Measurements from ENCODE around the gene SASS6. TPM values are rescaled to one million over a fixed set of nuclear protein-coding genes. Genes with fewer than 3 reads are reported as not detected.

SASS6 gene
- total and polyA plus RNA-seq, 2 donors (not counting 3 experiments of a cell fraction or from before 2014, with no cell fraction given), result 0.44 to 7.3 TPM

- TF ChIP-seq EZH2 (IDR thresholded peaks at IDR 0.05; ENCODE audit: borderline replicate concordance, low read depth, low read length, severe bottlenecking) (no peak), POLR2A (IDR thresholded peaks at IDR 0.05; ENCODE audit: low read depth, low read length) (no peak), MYC (IDR thresholded peaks at IDR 0.05; ENCODE audit: low read depth, low read length) (no peak)
- no peak for DNase-seq (ENCODE audit: low read depth, low spot score)
- intact Hi-C loops (cut with micrococcal nuclease), result no loop called here
- no peak overlapping the region for H3K27ac ChIP-seq (ENCODE audit: insufficient read depth, low read depth, low read length)
- H3K9me1 ChIP-seq (replicated peaks; ENCODE audit: control insufficient read depth, extremely low read depth, insufficient read depth, low read length), result no peaks in the 10 kb centered on the region
- no peak overlapping the region for H3K4me3 ChIP-seq (replicated peaks in 1 of 3; ENCODE audit: insufficient read depth in 1 of 3, low read depth in 1 of 3, low read length in 3 of 3)
- BruUV-seq (replicated peaks), result no TSS peak
- POLR2A ChIA-PET, result no interaction called here
- H2AFZ ChIP-seq (ENCODE audit: low read depth, low read length), result no peak overlapping the region
- no peaks in the 10 kb centered on the region for H3K9me3 ChIP-seq (replicated peaks; ENCODE audit: control insufficient read depth, insufficient read depth, low read length)
- no peak overlapping the region for H3K9ac ChIP-seq (replicated peaks; ENCODE audit: extremely low read depth, insufficient read depth, low read length)
- no peaks in the 10 kb centered on the region for H4K20me1 ChIP-seq (replicated peaks; ENCODE audit: control insufficient read depth, extremely low read depth, insufficient read depth, low read length)
- H3K36me3 ChIP-seq (ENCODE audit: control insufficient read depth in 2 of 2, extremely low read depth in 1 of 2, insufficient read depth in 2 of 2, low read length in 2 of 2), result no peaks in the 10 kb centered on the region
- CTCF ChIA-PET, result no interaction called here
- FAIRE-seq, result no peak
- no peaks in the 10 kb centered on the region for H3K79me2 ChIP-seq (ENCODE audit: control insufficient read depth, insufficient read depth, low read length)
- dilution Hi-C loops (cut with MboI; ENCODE audit: extremely low pct_ligation_motif_present, low sequenced_read_pairs), result no loop called here
- no peaks in the 10 kb centered on the region for H3K27me3 ChIP-seq (ENCODE audit: control insufficient read depth in 2 of 2, insufficient read depth in 2 of 2, low read length in 2 of 2)
- no peak overlapping the region for H3K4me2 ChIP-seq (ENCODE audit: insufficient read depth, low read length)
- H3K4me1 ChIP-seq (ENCODE audit: control insufficient read depth, extremely low read depth, insufficient read depth, low read length), result no peaks in the 10 kb centered on the region
Observed at GRCh38 chr1:100100202-100100601, 32.5 kb downstream of the SASS6 start.

- no peaks in the 10 kb centered on the region for H4K20me1 ChIP-seq (replicated peaks; ENCODE audit: control insufficient read depth, extremely low read depth, insufficient read depth, low read length)
- DNase-seq (ENCODE audit: low read depth, low spot score) (peak; percentile 72), FAIRE-seq (peak; percentile 73)
- H3K4me3 ChIP-seq (replicated peaks in 1 of 3; ENCODE audit: insufficient read depth in 1 of 3, low read depth in 1 of 3, low read length in 3 of 3), result no peak overlapping the region
- TF ChIP-seq POLR2AphosphoS5 (IDR thresholded peaks at IDR 0.05; ENCODE audit: insufficient read depth, low read depth, low read length) (no peak), POLR2A (IDR thresholded peaks at IDR 0.05; ENCODE audit: low read depth, low read length) (no peak), MAX (IDR thresholded peaks at IDR 0.05; ENCODE audit: insufficient read depth, insufficient read length) (no peak), EZH2 (IDR thresholded peaks at IDR 0.05; ENCODE audit: borderline replicate concordance, low read depth, low read length, severe bottlenecking) (no peak), FOS (IDR thresholded peaks at IDR 0.05; ENCODE audit: borderline replicate concordance, insufficient read depth, low read length) (no peak), MYC (IDR thresholded peaks at IDR 0.05; ENCODE audit: low read depth, low read length) (no peak), GATA2 (IDR thresholded peaks at IDR 0.05; ENCODE audit: insufficient read depth, insufficient read length, low read depth, low read length) (no peak), CTCF (IDR thresholded peaks at IDR 0.05; ENCODE audit: extremely low read depth in 1 of 2, insufficient read depth in 1 of 2, low read depth in 1 of 2, low read length in 2 of 2) (no peak), JUN (IDR thresholded peaks at IDR 0.05; ENCODE audit: borderline replicate concordance, insufficient read depth, insufficient read length, low read depth) (no peak)
- peak overlapping the region; percentile 2 for H2AFZ ChIP-seq (ENCODE audit: low read depth, low read length)
- no peaks in the 10 kb centered on the region for H3K79me2 ChIP-seq (ENCODE audit: control insufficient read depth, insufficient read depth, low read length)
- peak overlapping the region; percentile 10 for H3K27ac ChIP-seq (ENCODE audit: insufficient read depth, low read depth, low read length)
- dilution Hi-C loops (cut with MboI; ENCODE audit: extremely low pct_ligation_motif_present, low sequenced_read_pairs) (no loop called here), intact Hi-C loops (cut with micrococcal nuclease) (no loop called here)
- ChIA-PET CTCF (no interaction called here), POLR2A (no interaction called here)
- no peak overlapping the region for H3K9ac ChIP-seq (replicated peaks; ENCODE audit: extremely low read depth, insufficient read depth, low read length)
- no peaks in the 10 kb centered on the region for H3K36me3 ChIP-seq (ENCODE audit: control insufficient read depth in 2 of 2, extremely low read depth in 1 of 2, insufficient read depth in 2 of 2, low read length in 2 of 2)
- H3K27me3 ChIP-seq (ENCODE audit: control insufficient read depth in 2 of 2, insufficient read depth in 2 of 2, low read length in 2 of 2), result no peaks in the 10 kb centered on the region
- no peak overlapping the region for H3K4me2 ChIP-seq (ENCODE audit: insufficient read depth, low read length)
- no peaks in the 10 kb centered on the region for H3K9me3 ChIP-seq (replicated peaks; ENCODE audit: control insufficient read depth, insufficient read depth, low read length)
- H3K9me1 ChIP-seq (replicated peaks; ENCODE audit: control insufficient read depth, extremely low read depth, insufficient read depth, low read length), result no peaks in the 10 kb centered on the region
- BruUV-seq (replicated peaks), result no TSS peak
- peaks cover 3% of the 10 kb centered on the region for H3K4me1 ChIP-seq (ENCODE audit: control insufficient read depth, extremely low read depth, insufficient read depth, low read length)
Observed at GRCh38 chr1:100090471-100090870, 42.3 kb downstream of the SASS6 start.
